ENCODE data around the gene EME1.
"Not testable (repeated sequence)": the region's sequence is repeated elsewhere in the genome, so short reads cannot be mapped to it uniquely, and the experiment has no call there.

The EME1 gene

GRCh38 chr17:50394711-50395110 is 21.7 kb downstream of the EME1 start:
- DNase-seq (ENCODE audit: low read depth) = no peak

GRCh38 chr17:50396261-50397110 is 23.5 kb downstream of the EME1 start:
- no peak for DNase-seq (ENCODE audit: low read depth)

GRCh38 chr17:50397111-50397918 is 24.3 kb downstream of the EME1 start, which contains the start of gene LRRC59:
Gene LRRC59, minus strand, starts transcription at chr17:50397523. Its CDS starts 206 bp downstream, at chr17:50397317.
- peak; percentile 51 for DNase-seq (ENCODE audit: low read depth)

GRCh38 chr17:50397919-50398285 is 24.9 kb downstream of the EME1 start:
- DNase-seq (ENCODE audit: low read depth) = no peak

- not testable (repeated sequence) for DNase-seq (ENCODE audit: low read depth)
Observed at GRCh38 chr17:50398672-50399071, 25.6 kb downstream of the EME1 start.

- not testable (repeated sequence) for DNase-seq (ENCODE audit: low read depth)
Observed at GRCh38 chr17:50399591-50399990, 26.6 kb downstream of the EME1 start.

GRCh38 chr17:50405351-50405750 is 32.3 kb downstream of the EME1 start:
- not testable (repeated sequence) for DNase-seq (ENCODE audit: low read depth)

GRCh38 chr17:50406578-50406977 is 33.5 kb downstream of the EME1 start:
- DNase-seq (ENCODE audit: low read depth) = no peak

- no peak for DNase-seq (ENCODE audit: low read depth)
Observed at GRCh38 chr17:50407921-50408320, 34.9 kb downstream of the EME1 start.

GRCh38 chr17:50412188-50412732 is 39.2 kb downstream of the EME1 start:
- DNase-seq (ENCODE audit: low read depth) = no peak

- DNase-seq (ENCODE audit: low read depth) = no peak
Observed at GRCh38 chr17:50414808-50415207, 41.8 kb downstream of the EME1 start.

- not testable (repeated sequence) for DNase-seq (ENCODE audit: low read depth)
Observed at GRCh38 chr17:50419577-50419976, 46.5 kb downstream of the EME1 start.

- no peak for DNase-seq (ENCODE audit: low read depth)
Observed at GRCh38 chr17:50420419-50421112, 47.5 kb downstream of the EME1 start.

GRCh38 chr17:50421308-50422051 is 48.5 kb downstream of the EME1 start:
- DNase-seq (ENCODE audit: low read depth) = no peak

- no peak for DNase-seq (ENCODE audit: low read depth)
Observed at GRCh38 chr17:50422738-50423137, 49.7 kb downstream of the EME1 start.

GRCh38 chr17:50423553-50424159 is 50.6 kb downstream of the EME1 start:
- DNase-seq (ENCODE audit: low read depth) = peak; percentile 96

- DNase-seq (ENCODE audit: low read depth) = no peak
Observed at GRCh38 chr17:50424246-50424995, 51.4 kb downstream of the EME1 start.

GRCh38 chr17:50424996-50425681 is 52.1 kb downstream of the EME1 start:
- DNase-seq (ENCODE audit: low read depth) = no peak

GRCh38 chr17:50425682-50426471 is 52.8 kb downstream of the EME1 start, which contains the start of gene ACSF2:
Gene ACSF2, plus strand, starts transcription at chr17:50426218. Its CDS starts 44 bp downstream, at chr17:50426262.
- no peak for DNase-seq (ENCODE audit: low read depth)
